Kidney (tissue), 14 donors: ENCODE measurements around the gene RFPL3. TPM values are rescaled to one million over a fixed set of nuclear protein-coding genes. Genes with fewer than 3 reads are reported as not detected.
A peak's percentile ranks its signal among the peaks of the same experiment; 100 is the strongest.

Experiments
- DNase-seq, 5 donors: peaks; one replicate each; pipeline ENCODE4 v3.0.0-alpha.2; 2013 to 2020
- FAIRE-seq: peaks from 2 replicates; lab custom pipeline; 2012; peaks lifted over from hg19 to GRCh38; lab: Jason Lieb, UNC
- H3K27ac ChIP-seq, 2 donors: one replicate each; pipeline ENCODE4 v1.7.0; 2013; ENCODE audit warnings: low read depth in 2 of 2, low read length in 2 of 2, inconsistent platforms in 1 of 2
- H3K27me3 ChIP-seq: one replicate; pipeline ENCODE4 v1.7.1; 2013; ENCODE audit warnings: low read length, inconsistent platforms; ENCODE audit not compliant: control insufficient read depth, insufficient read depth
- H3K36me3 ChIP-seq, 3 donors: one replicate each; pipeline versions ENCODE4 v1.7.0 to v1.7.1; 2013; ENCODE audit warnings: low read length in 3 of 3, control low read depth in 1 of 3, inconsistent platforms in 1 of 3; ENCODE audit not compliant: insufficient read depth in 3 of 3, control insufficient read depth in 2 of 3
- H3K4me1 ChIP-seq, 3 donors: one replicate each; pipeline versions ENCODE4 v1.7.0 to v1.7.1; 2013; ENCODE audit warnings: low read length in 3 of 3, inconsistent platforms in 1 of 3, low read depth in 1 of 3; ENCODE audit not compliant: control insufficient read depth in 2 of 3, insufficient read depth in 2 of 3
- H3K4me3 ChIP-seq, 3 donors: one replicate each; pipeline versions ENCODE4 v1.7.0 to v1.8.1; 2013; ENCODE audit warnings: low read length in 3 of 3, control low read depth in 1 of 3, inconsistent platforms in 1 of 3
- H3K9ac ChIP-seq, 3 donors: one replicate each; pipeline versions ENCODE4 v1.7.0 to v1.7.1; 2013; ENCODE audit warnings: low read length in 3 of 3, control low read depth in 1 of 3, inconsistent platforms in 1 of 3
- H3K9me3 ChIP-seq, 3 donors: one replicate each; pipeline versions ENCODE4 v1.7.0 to v1.7.1; 2013; ENCODE audit warnings: low read length in 3 of 3, control low read depth in 1 of 3, inconsistent platforms in 1 of 3; ENCODE audit not compliant: control insufficient read depth in 2 of 3, insufficient read depth in 1 of 3
- intact Hi-C: fragments of 100-400 bp; cut with DNase I; formaldehyde crosslinking; loops from one replicate; pipeline ENCODE4 v1.11.1; 2022
- polyA plus RNA-seq: library from polyadenylated mRNA; stranded (reverse); fragments of 350-450 nt; fragmentation: Illumina TruSeq; extraction: RNeasy Lipid Tissue Mini Kit (QIAGEN cat#74804); gene quantifications from one replicate; pipeline ENCODE4 v1.2.3, GENCODE V29; 2014; ENCODE audit warnings: low read depth, low replicate concordance; ENCODE audit not compliant: insufficient read depth
- total RNA-seq: library from RNA; stranded (reverse); fragmentation: NEBNext Ultra II Directional; extraction: Animal tissue kit (Norgen Biotek cat#: 25700); gene quantifications from one replicate; pipeline ENCODE4 v1.2.1, GENCODE V29; 2021
- TF ChIP-seq, protein P1 (sequence below): IDR thresholded peaks from 3 replicates; pipeline ENCODE4 v1.5.1; 2012; ENCODE audit warnings: mild to moderate bottlenecking, moderate library complexity, borderline replicate concordance; ENCODE audit not compliant: insufficient read depth; ENCODE audit errors: extremely low read depth
- donor health status: control.
- donor health status: control.
- donor health status: control.
- donor health status: control.
- donor health status: control.
- donor health status: DM: yes; HTN: yes; CAD: no.
- donor health status: Normal renal cell carcinoma (clear cell type).

The RFPL3 gene
- total and polyA plus RNA-seq, 2 donors from 2014 or later: not detected

- FAIRE-seq (no peak), DNase-seq (peak in 1 of 5 donors; percentile 27)
- H3K27ac ChIP-seq: no peak overlapping the region
- H3K36me3 ChIP-seq: no peaks in the 10 kb centered on the region
- H3K27me3 ChIP-seq: no peaks in the 10 kb centered on the region
- no peaks in the 10 kb centered on the region for H3K4me1 ChIP-seq
- intact Hi-C loops: no loop called here
- H3K4me3 ChIP-seq: no peak overlapping the region
- H3K9me3 ChIP-seq: no peaks in the 10 kb centered on the region
- TF ChIP-seq, protein P1, sequence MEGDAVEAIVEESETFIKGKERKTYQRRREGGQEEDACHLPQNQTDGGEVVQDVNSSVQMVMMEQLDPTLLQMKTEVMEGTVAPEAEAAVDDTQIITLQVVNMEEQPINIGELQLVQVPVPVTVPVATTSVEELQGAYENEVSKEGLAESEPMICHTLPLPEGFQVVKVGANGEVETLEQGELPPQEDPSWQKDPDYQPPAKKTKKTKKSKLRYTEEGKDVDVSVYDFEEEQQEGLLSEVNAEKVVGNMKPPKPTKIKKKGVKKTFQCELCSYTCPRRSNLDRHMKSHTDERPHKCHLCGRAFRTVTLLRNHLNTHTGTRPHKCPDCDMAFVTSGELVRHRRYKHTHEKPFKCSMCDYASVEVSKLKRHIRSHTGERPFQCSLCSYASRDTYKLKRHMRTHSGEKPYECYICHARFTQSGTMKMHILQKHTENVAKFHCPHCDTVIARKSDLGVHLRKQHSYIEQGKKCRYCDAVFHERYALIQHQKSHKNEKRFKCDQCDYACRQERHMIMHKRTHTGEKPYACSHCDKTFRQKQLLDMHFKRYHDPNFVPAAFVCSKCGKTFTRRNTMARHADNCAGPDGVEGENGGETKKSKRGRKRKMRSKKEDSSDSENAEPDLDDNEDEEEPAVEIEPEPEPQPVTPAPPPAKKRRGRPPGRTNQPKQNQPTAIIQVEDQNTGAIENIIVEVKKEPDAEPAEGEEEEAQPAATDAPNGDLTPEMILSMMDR: no peak
- no peak overlapping the region for H3K9ac ChIP-seq
Measured at GRCh38 chr22:32325811-32326237, 31.8 kb upstream of the RFPL3 start.

- TF ChIP-seq, protein P1: no peak
- no peak overlapping the region for H3K27ac ChIP-seq
- FAIRE-seq: no peak
- no peaks in the 10 kb centered on the region for H3K36me3 ChIP-seq
- no peak overlapping the region for H3K4me3 ChIP-seq
- no peak for DNase-seq
- H3K9ac ChIP-seq: no peak overlapping the region
- no peaks in the 10 kb centered on the region for H3K9me3 ChIP-seq
- no peaks in the 10 kb centered on the region for H3K4me1 ChIP-seq
- H3K27me3 ChIP-seq: no peaks in the 10 kb centered on the region
- intact Hi-C loops: no loop called here
Measured at GRCh38 chr22:32326647-32327046, 31.0 kb upstream of the RFPL3 start.

GRCh38 chr22:32327066-32327465 lies 30.6 kb upstream of the RFPL3 start:
- TF ChIP-seq, protein P1: no peak
- FAIRE-seq: no peak
- intact Hi-C loops: no loop called here
- no peaks in the 10 kb centered on the region for H3K4me1 ChIP-seq
- no peaks in the 10 kb centered on the region for H3K36me3 ChIP-seq
- H3K27ac ChIP-seq: no peak overlapping the region
- H3K9ac ChIP-seq: no peak overlapping the region
- H3K9me3 ChIP-seq: no peaks in the 10 kb centered on the region
- no peak for DNase-seq
- H3K27me3 ChIP-seq: no peaks in the 10 kb centered on the region
- H3K4me3 ChIP-seq: no peak overlapping the region

- DNase-seq: no peak
- H3K27ac ChIP-seq: no peak overlapping the region
- TF ChIP-seq, protein P1: no peak
- no peaks in the 10 kb centered on the region for H3K36me3 ChIP-seq
- H3K27me3 ChIP-seq: no peaks in the 10 kb centered on the region
- intact Hi-C loops: no loop called here
- H3K9ac ChIP-seq: no peak overlapping the region
- no peaks in the 10 kb centered on the region for H3K4me1 ChIP-seq
- no peak overlapping the region for H3K4me3 ChIP-seq
- H3K9me3 ChIP-seq: no peaks in the 10 kb centered on the region
- no peak for FAIRE-seq
Measured at GRCh38 chr22:32327596-32328171, 30.0 kb upstream of the RFPL3 start.
